D341Med (cell line): ENCODE data around the gene TACC3.

Source experiments
- DNase-seq: peaks from one replicate; pipeline ENCODE4 v3.0.0; 2012; ENCODE audit warnings: low spot score

TACC3 gene

DNA sequence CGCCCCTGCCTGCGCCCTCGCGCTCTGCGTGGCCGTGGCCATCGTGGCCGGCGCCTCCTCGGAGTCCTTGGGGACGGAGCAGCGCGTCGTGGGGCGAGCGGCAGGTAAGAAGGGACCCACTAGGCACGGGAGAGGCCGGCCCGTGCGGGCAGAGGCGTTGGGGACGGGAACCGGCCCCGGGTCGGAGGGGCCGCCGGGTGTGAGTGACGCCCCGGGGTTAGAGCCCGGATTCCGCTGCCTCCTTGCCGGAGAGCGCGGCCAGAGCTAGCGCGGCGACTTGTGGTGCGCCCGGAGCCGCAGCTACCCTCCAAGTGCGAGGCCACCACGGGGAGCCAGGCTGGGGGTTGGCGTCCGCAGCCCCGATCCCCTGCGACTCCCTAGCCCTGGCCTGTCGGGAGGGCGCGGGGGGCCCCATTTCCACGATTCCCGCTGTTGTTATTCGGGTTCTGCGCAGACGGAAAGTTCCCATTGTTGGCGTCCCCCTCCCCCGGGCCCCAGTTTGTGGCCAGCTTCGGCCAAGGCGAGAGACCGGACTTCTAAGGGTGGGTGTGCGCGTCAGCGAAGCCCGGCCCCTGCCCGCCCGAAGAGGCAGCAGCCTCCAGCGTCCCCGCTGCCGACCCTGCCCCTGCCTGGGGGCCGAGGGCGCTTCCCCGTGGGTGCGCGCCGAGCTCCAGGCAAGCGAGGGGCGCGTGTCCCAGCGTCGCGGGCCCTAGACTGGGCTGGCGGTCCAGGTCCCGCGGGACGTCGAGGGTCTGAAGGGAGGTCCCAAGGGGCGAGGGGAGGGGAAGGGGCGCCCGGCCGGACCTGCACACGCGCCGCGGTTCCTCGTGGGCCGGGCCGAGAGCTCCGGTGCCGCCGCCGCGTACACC lies 72.9 kb downstream of the TACC3 start:
- DNase-seq, result peak; percentile 72
